NB4 (cell line): Measurements from ENCODE around the gene LLPH.

Experiments used
- CTCF ChIP-seq: IDR thresholded peaks from one replicate; pipeline ENCODE4 v1.5.1; 2012; ENCODE audit warnings: low read depth, low read length
- MAX ChIP-seq: IDR thresholded peaks from 2 replicates; pipeline ENCODE4 v1.6.1; 2011; ENCODE audit warnings: low read depth, low read length
- MYC ChIP-seq: IDR thresholded peaks from 2 replicates; pipeline ENCODE4 v1.6.1; 2011; ENCODE audit warnings: low read depth, low read length
- POLR2A ChIP-seq: IDR thresholded peaks from 2 replicates; pipeline ENCODE4 v1.6.1; 2011; ENCODE audit warnings: mild to moderate bottlenecking; ENCODE audit not compliant: insufficient read length; ENCODE audit errors: extremely low read depth

GRCh38 chr12:66149702-66150398 lies 19.3 kb upstream of the LLPH start:
- TF ChIP-seq CTCF (no peak), POLR2A (no peak), MYC (no peak), MAX (no peak)
